Measurements from ENCODE around the gene ARAP1. TPM values are rescaled to one million over a fixed set of nuclear protein-coding genes. Genes with fewer than 3 reads are reported as not detected.

The ARAP1 gene
- polyA plus RNA-seq, 1 donor (not counting 4 experiments of a cell fraction or from before 2014, with no cell fraction given), result 32.8 TPM

- Histone ChIP-seq H4K20me1 (ENCODE audit: control insufficient read depth, extremely low read depth, insufficient read depth, low read length) (no peaks in the 10 kb centered on the region), H3K9ac (ENCODE audit: control insufficient read depth, extremely low read depth, insufficient read depth, low read length) (no peak overlapping the region), H3K9me1 (ENCODE audit: control insufficient read depth, extremely low read depth, insufficient read depth, low read length) (no peaks in the 10 kb centered on the region), H3K27me3 (ENCODE audit: control insufficient read depth, extremely low read depth, insufficient read depth, low read length) (peaks cover 35% of the 10 kb centered on the region), H3K27ac (ENCODE audit: control insufficient read depth, insufficient read depth, low read length) (no peak overlapping the region), H3K36me3 (ENCODE audit: control insufficient read depth in 2 of 2, extremely low read depth in 1 of 2, insufficient read depth in 2 of 2, low read length in 2 of 2) (no peaks in the 10 kb centered on the region), H3K4me2 (ENCODE audit: control insufficient read depth, extremely low read depth, insufficient read depth, low read depth, low read length) (no peak overlapping the region), H3K4me1 (ENCODE audit: control insufficient read depth, extremely low read depth, insufficient read depth, low read length) (no peaks in the 10 kb centered on the region), H3K9me3 (ENCODE audit: control insufficient read depth, low read depth, low read length) (no peaks in the 10 kb centered on the region), H2AFZ (ENCODE audit: control insufficient read depth, low read length) (no peak overlapping the region), H3K79me2 (ENCODE audit: control insufficient read depth, insufficient read depth, low read length) (no peaks in the 10 kb centered on the region), H3K4me3 (ENCODE audit: control insufficient read depth in 2 of 3, extremely low read depth in 1 of 3, insufficient read depth in 2 of 3, low read depth in 1 of 3, low read length in 3 of 3) (no peak overlapping the region)
- DNase-seq (ENCODE audit: low read depth, low spot score) (no peak), FAIRE-seq (no peak)
- dilution Hi-C loops (cut with MboI; ENCODE audit: extremely low pct_ligation_motif_present, low sequenced_read_pairs), result no loop called here
- TF ChIP-seq EZH2 (IDR thresholded peaks at IDR 0.05; ENCODE audit: low read length) (no peak), CTCF (optimal IDR thresholded peaks at IDR 0.05 in 1 of 3, IDR thresholded peaks at IDR 0.05 in 1 of 3, conservative IDR thresholded peaks at IDR 0.05 in 1 of 3; ENCODE audit: extremely low read depth in 1 of 3, insufficient read depth in 2 of 3, low read length in 3 of 3) (no peak)
These were observed 98.6 kb downstream of the ARAP1 start for GRCh38 chr11:72653649-72654048.

GRCh38 chr11:72652873-72653630, 99.2 kb downstream of the ARAP1 start:
- H3K79me2 ChIP-seq (ENCODE audit: control insufficient read depth, insufficient read depth, low read length), result no peaks in the 10 kb centered on the region
- dilution Hi-C loops (cut with MboI; ENCODE audit: extremely low pct_ligation_motif_present, low sequenced_read_pairs), result no loop called here
- H3K9me1 ChIP-seq (ENCODE audit: control insufficient read depth, extremely low read depth, insufficient read depth, low read length), result no peaks in the 10 kb centered on the region
- H3K4me3 ChIP-seq (ENCODE audit: control insufficient read depth in 2 of 3, extremely low read depth in 1 of 3, insufficient read depth in 2 of 3, low read depth in 1 of 3, low read length in 3 of 3), result no peak overlapping the region
- no peaks in the 10 kb centered on the region for H3K9me3 ChIP-seq (ENCODE audit: control insufficient read depth, low read depth, low read length)
- DNase-seq (ENCODE audit: low read depth, low spot score), result no peak
- H3K4me1 ChIP-seq (ENCODE audit: control insufficient read depth, extremely low read depth, insufficient read depth, low read length), result no peaks in the 10 kb centered on the region
- peaks cover 32% of the 10 kb centered on the region for H3K27me3 ChIP-seq (ENCODE audit: control insufficient read depth, extremely low read depth, insufficient read depth, low read length)
- no peak for FAIRE-seq
- H3K27ac ChIP-seq (ENCODE audit: control insufficient read depth, insufficient read depth, low read length), result no peak overlapping the region
- H3K36me3 ChIP-seq (ENCODE audit: control insufficient read depth in 2 of 2, extremely low read depth in 1 of 2, insufficient read depth in 2 of 2, low read length in 2 of 2), result no peaks in the 10 kb centered on the region
- no peak overlapping the region for H3K9ac ChIP-seq (ENCODE audit: control insufficient read depth, extremely low read depth, insufficient read depth, low read length)
- no peak overlapping the region for H2AFZ ChIP-seq (ENCODE audit: control insufficient read depth, low read length)
- no peaks in the 10 kb centered on the region for H4K20me1 ChIP-seq (ENCODE audit: control insufficient read depth, extremely low read depth, insufficient read depth, low read length)
- no peak for TF ChIP-seq EZH2 (IDR thresholded peaks at IDR 0.05; ENCODE audit: low read length)
- no peak for TF ChIP-seq CTCF (optimal IDR thresholded peaks at IDR 0.05 in 1 of 3, IDR thresholded peaks at IDR 0.05 in 1 of 3, conservative IDR thresholded peaks at IDR 0.05 in 1 of 3; ENCODE audit: extremely low read depth in 1 of 3, insufficient read depth in 2 of 3, low read length in 3 of 3)
- H3K4me2 ChIP-seq (ENCODE audit: control insufficient read depth, extremely low read depth, insufficient read depth, low read depth, low read length), result no peak overlapping the region
